Epithelial cell of proximal tubule (primary cell): ENCODE data around the gene PPP1R9B. TPM values are rescaled to one million over a fixed set of nuclear protein-coding genes. Genes with fewer than 3 reads are reported as not detected.

Experiments used
- DNase-seq: peaks from one replicate; pipeline ENCODE4 v3.0.0-alpha.2; 2011; ENCODE audit warnings: low read depth
- H3K4me3 ChIP-seq: 2 replicates; pipeline ENCODE4 v1.5.1; 2011; ENCODE audit warnings: low read depth, mild to moderate bottlenecking, low read length
- CTCF ChIP-seq: conservative IDR thresholded peaks from 2 replicates; pipeline ENCODE4 v1.5.1; 2012; ENCODE audit warnings: low read depth, mild to moderate bottlenecking, low read length
- total RNA-seq: library from RNA; depleted of rRNA; stranded (reverse); fragments of >200 nt; gene quantifications from 2 replicates; pipeline ENCODE4 v1.2.3, GENCODE V29; 2015

PPP1R9B gene
- total RNA-seq, 1 donor from 2014 or later, result 33.8 TPM

GRCh38 chr17:50097926-50098325 is 52.6 kb downstream of the PPP1R9B start:
- no peak for DNase-seq
- no peak overlapping the region for H3K4me3 ChIP-seq
- TF ChIP-seq CTCF, result no peak

- no peak for DNase-seq
- no peak for TF ChIP-seq CTCF
- no peak overlapping the region for H3K4me3 ChIP-seq
Measured at GRCh38 chr17:50097455-50097854, 53.0 kb downstream of the PPP1R9B start.

- no peak for DNase-seq
- no peak overlapping the region for H3K4me3 ChIP-seq
- TF ChIP-seq CTCF, result no peak
Measured at GRCh38 chr17:50096758-50097157, 53.7 kb downstream of the PPP1R9B start.

GRCh38 chr17:50096092-50096491 is 54.4 kb downstream of the PPP1R9B start:
- H3K4me3 ChIP-seq, result peak overlapping the region; percentile 69
- DNase-seq, result no peak
- no peak for TF ChIP-seq CTCF

- no peak for DNase-seq
- TF ChIP-seq CTCF, result no peak
- H3K4me3 ChIP-seq, result peak overlapping the region; percentile 69
Measured at GRCh38 chr17:50095626-50096037, 54.8 kb downstream of the PPP1R9B start.

GRCh38 chr17:50094753-50095619 is 55.5 kb downstream of the PPP1R9B start, which contains the start of gene PDK2:
PDK2 (plus strand) TSS chr17:50095351; CDS start chr17:50095436, 85 bp downstream.
- DNase-seq, result no peak
- no peak for TF ChIP-seq CTCF
- H3K4me3 ChIP-seq, result peak within 1 kb of the TSS; percentile 69
